Keratinocyte (primary cell): ENCODE measurements around the gene TNKS1BP1.

Source experiments
- CTCF ChIP-seq, 3 experiments: IDR thresholded peaks in 1 of 3; conservative IDR thresholded peaks in 1 of 3; optimal IDR thresholded peaks in 1 of 3; 2 replicates in 2 of 3; 3 replicates in 1 of 3; pipeline versions ENCODE3 to v1.5.1; 2011; ENCODE audit warnings: low read length in 3 of 3, mild to moderate bottlenecking in 3 of 3, moderate library complexity in 2 of 3, control low read depth in 1 of 3, inconsistent platforms in 1 of 3; ENCODE audit not compliant: insufficient read depth in 2 of 3; ENCODE audit errors: extremely low read depth in 1 of 3
- EZH2 ChIP-seq: IDR thresholded peaks from one replicate; pipeline ENCODE4 v1.6.1; 2012; ENCODE audit warnings: inconsistent platforms, mild to moderate bottlenecking, low read length, moderate library complexity

GRCh38 chr11:57358543-57358961 is 33.8 kb upstream of the TNKS1BP1 start:
- TF ChIP-seq CTCF (optimal IDR thresholded peaks at IDR 0.05 in 1 of 3, IDR thresholded peaks at IDR 0.05 in 1 of 3, conservative IDR thresholded peaks at IDR 0.05 in 1 of 3; ENCODE audit: extremely low read depth in 1 of 3, insufficient read depth in 2 of 3, low read length in 3 of 3) (peak in 1 of 3 experiments; percentile 68), EZH2 (no peak)
